Fibroblast of lung (primary cell): Measurements from ENCODE around the gene S100A1.

Experiments used
- EZH2 ChIP-seq: IDR thresholded peaks from 2 replicates; pipeline ENCODE4 v1.5.1; 2012; ENCODE audit warnings: low read length, control low read depth, mild to moderate bottlenecking; ENCODE audit errors: missing control alignments
- TF ChIP-seq, protein P1 (sequence below), 2 donors: IDR thresholded peaks in 1 of 2; conservative IDR thresholded peaks in 1 of 2; 1 replicate in 1 of 2; 2 replicates in 1 of 2; pipeline ENCODE4 v1.5.1; 2011 to 2012; ENCODE audit warnings: low read length in 2 of 2, control low read depth in 1 of 2, inconsistent platforms in 1 of 2, low read depth in 1 of 2, mild to moderate bottlenecking in 1 of 2

DNA sequence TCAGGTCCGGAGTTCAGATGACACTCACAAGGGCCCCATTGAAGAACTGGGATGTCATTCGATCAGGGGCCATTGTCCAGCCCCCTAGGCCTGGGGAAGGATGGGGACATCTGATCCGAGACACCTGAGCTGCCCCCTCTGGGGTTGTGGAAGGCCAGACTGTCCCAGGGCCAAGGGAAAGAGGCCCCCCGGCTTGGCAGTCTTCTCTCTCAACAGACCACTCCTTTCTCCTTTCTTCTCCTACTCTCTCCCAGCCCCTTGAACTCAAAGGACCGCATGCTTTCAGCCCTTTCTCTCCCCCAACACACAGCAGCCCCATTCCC is 1.1 kb downstream of the S100A1 start:
- TF ChIP-seq, protein P1, sequence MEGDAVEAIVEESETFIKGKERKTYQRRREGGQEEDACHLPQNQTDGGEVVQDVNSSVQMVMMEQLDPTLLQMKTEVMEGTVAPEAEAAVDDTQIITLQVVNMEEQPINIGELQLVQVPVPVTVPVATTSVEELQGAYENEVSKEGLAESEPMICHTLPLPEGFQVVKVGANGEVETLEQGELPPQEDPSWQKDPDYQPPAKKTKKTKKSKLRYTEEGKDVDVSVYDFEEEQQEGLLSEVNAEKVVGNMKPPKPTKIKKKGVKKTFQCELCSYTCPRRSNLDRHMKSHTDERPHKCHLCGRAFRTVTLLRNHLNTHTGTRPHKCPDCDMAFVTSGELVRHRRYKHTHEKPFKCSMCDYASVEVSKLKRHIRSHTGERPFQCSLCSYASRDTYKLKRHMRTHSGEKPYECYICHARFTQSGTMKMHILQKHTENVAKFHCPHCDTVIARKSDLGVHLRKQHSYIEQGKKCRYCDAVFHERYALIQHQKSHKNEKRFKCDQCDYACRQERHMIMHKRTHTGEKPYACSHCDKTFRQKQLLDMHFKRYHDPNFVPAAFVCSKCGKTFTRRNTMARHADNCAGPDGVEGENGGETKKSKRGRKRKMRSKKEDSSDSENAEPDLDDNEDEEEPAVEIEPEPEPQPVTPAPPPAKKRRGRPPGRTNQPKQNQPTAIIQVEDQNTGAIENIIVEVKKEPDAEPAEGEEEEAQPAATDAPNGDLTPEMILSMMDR (conservative IDR thresholded peaks at IDR 0.05 in 1 of 2, IDR thresholded peaks at IDR 0.05 in 1 of 2; ENCODE audit: low read depth in 1 of 2, low read length in 2 of 2) = no peak
- TF ChIP-seq EZH2 = no peak
